Right lobe of liver (tissue), 6 donors: ENCODE measurements around the gene ADGRD1. TPM values are rescaled to one million over a fixed set of nuclear protein-coding genes. Genes with fewer than 3 reads are reported as not detected.

Source experiments
- ATAC-seq, 4 donors: fragments of 200-7000 bp; cut with Tn5 transposase; one replicate each; pipeline ENCODE4 v1.9.1; 2020; ENCODE audit warnings: mild to moderate bottlenecking in 4 of 4, moderate library complexity in 4 of 4
- DNase-seq, 3 donors: peaks; one replicate each; pipeline ENCODE4 v3.0.0-alpha.2; 2020
- H3K27ac ChIP-seq, 3 donors: fragments of 200-600 bp; one replicate each; pipeline ENCODE4 v1.8.0; 2022
- H3K27me3 ChIP-seq, 2 donors: fragments of 200-600 bp; one replicate each; pipeline ENCODE4 v1.8.0; 2022
- H3K36me3 ChIP-seq, 4 donors: fragments of 200-600 bp; sonication (generic) in 1 of 4; one replicate each; pipeline versions ENCODE4 v1.5.1 to v1.8.0; 2017 to 2022; ENCODE audit warnings: control low read depth in 1 of 4
- H3K4me1 ChIP-seq, 4 donors: fragments of 200-600 bp; sonication (generic) in 1 of 4; one replicate each; pipeline versions ENCODE4 v1.5.1 to v1.8.0; 2017 to 2022; ENCODE audit warnings: control low read depth in 1 of 4
- H3K4me3 ChIP-seq, 3 donors: fragments of 200-600 bp; one replicate each; pipeline ENCODE4 v1.8.0; 2022
- H3K9me3 ChIP-seq, 4 donors: fragments of 200-600 bp; sonication (generic) in 1 of 4; one replicate each; pipeline versions ENCODE4 v1.5.1 to v1.8.0; 2017 to 2022; ENCODE audit warnings: control low read depth in 1 of 4
- POLR2A ChIP-seq: fragments of 450-650 bp; IDR thresholded peaks from one replicate; pipeline ENCODE4 v1.6.1; 2017; ENCODE audit warnings: antibody characterized with exemption, mild to moderate bottlenecking
- WGBS: methylation state at CpG from one replicate; pipeline ENCODE4 v1.1.6; 2018; ENCODE audit warnings: low coverage, low lambda C conversion rate; ENCODE audit not compliant: insufficient coverage; ENCODE audit errors: missing lambda C conversion rate; 5-methylcytosine and 5-hydroxymethylcytosine counted together
- intact Hi-C, 2 donors: fragments of 100-400 bp; cut with DNase I; formaldehyde crosslinking; loops; one replicate each; pipeline versions ENCODE4 v1.11.2 to v1.14.1; 2022
- total RNA-seq, 6 experiments: library from RNA; depleted of rRNA in 2 of 6; stranded (reverse); fragments of >200 nt in 2 of 6; fragmentation: NEBNext Ultra II Directional in 3 of 6; extraction: Animal tissue kit (Norgen Biotek cat#: 25700) in 3 of 6; gene quantifications; one replicate each; pipeline versions ENCODE4 v1.1.0 to v1.2.4, GENCODE V29; 2016 to 2023
- TF ChIP-seq, protein P1 (sequence below), 4 donors: fragments of 200-600 bp in 3 of 4; fragments of 450-650 bp in 1 of 4; IDR thresholded peaks; one replicate each; pipeline versions ENCODE4 v1.5.1 to v1.8.0; 2016 to 2022; ENCODE audit warnings: antibody characterized with exemption in 4 of 4, mild to moderate bottlenecking in 2 of 4
- donor health status: DM: no; HTN: yes; CAD: no.
- donor health status: DM: no; HTN: no; CAD: no.
- donor health status: DM: no; HTN: no; CAD: no.
- donor health status: DM: no; HTN: yes; CAD: no.
- donor health status: DM: no; HTN: yes; CAD: no.

ADGRD1 gene
- total RNA-seq, 6 experiments from 2014 or later = 4.7 to 17.0 (median 10.9) TPM

DNA sequence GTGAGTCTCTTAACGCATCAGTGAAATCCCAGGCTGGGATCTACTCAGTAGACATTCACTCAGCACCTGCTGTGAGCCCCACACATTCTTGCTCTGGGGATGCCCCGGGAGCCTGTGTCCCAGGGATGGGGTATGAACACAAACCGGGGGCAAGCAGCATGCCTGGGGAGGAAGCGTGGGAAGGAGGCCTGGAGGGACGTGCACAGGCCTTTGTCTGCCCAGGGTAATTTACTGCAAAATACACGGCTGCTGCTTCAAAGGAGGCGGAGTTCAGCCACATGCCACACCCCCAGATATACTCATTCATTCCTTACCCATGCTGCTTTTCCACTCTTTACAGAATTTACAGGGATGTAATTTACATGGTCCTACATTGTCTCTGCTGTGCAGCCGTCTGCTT is 187.8 kb downstream of the ADGRD1 start:
- Histone ChIP-seq H3K36me3 (no peaks in the 10 kb centered on the region), H3K9me3 (no peaks in the 10 kb centered on the region), H3K27me3 (no peaks in the 10 kb centered on the region), H3K4me1 (no peaks in the 10 kb centered on the region), H3K4me3 (no peak overlapping the region), H3K27ac (no peak overlapping the region)
- 63% methylated on average over 4 of the region's 8 CpGs for WGBS
- no peak for TF ChIP-seq POLR2A
- TF ChIP-seq, protein P1, sequence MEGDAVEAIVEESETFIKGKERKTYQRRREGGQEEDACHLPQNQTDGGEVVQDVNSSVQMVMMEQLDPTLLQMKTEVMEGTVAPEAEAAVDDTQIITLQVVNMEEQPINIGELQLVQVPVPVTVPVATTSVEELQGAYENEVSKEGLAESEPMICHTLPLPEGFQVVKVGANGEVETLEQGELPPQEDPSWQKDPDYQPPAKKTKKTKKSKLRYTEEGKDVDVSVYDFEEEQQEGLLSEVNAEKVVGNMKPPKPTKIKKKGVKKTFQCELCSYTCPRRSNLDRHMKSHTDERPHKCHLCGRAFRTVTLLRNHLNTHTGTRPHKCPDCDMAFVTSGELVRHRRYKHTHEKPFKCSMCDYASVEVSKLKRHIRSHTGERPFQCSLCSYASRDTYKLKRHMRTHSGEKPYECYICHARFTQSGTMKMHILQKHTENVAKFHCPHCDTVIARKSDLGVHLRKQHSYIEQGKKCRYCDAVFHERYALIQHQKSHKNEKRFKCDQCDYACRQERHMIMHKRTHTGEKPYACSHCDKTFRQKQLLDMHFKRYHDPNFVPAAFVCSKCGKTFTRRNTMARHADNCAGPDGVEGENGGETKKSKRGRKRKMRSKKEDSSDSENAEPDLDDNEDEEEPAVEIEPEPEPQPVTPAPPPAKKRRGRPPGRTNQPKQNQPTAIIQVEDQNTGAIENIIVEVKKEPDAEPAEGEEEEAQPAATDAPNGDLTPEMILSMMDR (IDR thresholded peaks at IDR 0.05) = no peak
- no peak for ATAC-seq
- peak in 1 of 3 donors; percentile 23 for DNase-seq
- intact Hi-C loops = no loop called here

DNA sequence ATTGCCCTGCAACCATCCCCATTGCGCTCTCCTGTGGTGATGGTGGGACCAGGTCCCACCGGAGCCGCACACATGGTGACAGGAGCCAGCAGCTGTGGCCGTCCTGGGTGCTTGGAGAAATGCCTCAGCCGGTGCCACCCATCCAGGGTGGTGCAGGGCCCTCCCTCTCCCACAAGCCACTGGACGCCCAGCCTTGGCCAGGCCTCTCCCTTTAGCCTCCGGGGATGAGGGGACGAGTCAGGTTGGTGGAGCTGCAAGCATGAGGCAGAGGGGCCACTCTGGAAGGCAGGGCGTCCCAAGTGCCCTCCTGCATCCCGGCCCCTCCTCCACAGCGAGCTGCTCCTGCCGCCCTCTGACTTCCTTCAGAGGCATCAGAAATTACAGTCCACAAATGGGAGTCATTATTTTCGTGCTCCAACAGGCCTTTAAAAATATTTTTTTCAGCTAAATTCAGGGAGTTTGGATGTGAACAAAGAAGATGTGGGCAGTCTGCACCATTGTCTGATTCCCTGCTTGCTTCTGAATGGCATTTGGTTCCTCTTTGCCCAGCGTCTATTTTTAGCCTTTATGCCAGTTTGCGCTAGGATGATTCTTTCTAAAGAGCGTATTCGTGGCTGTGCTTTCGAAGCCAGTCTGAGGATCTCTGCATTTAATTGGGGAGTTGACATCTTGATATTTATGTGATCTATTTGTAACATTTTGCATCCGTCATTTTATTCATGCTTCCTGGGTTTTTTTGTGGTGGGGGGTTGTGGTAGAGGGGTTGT is 189.4 kb downstream of the ADGRD1 start:
- WGBS = 55% methylated on average over 15 of the region's 19 CpGs
- Histone ChIP-seq H3K27me3 (no peaks in the 10 kb centered on the region), H3K4me1 (no peaks in the 10 kb centered on the region), H3K4me3 (no peak overlapping the region), H3K27ac (no peak overlapping the region), H3K9me3 (no peaks in the 10 kb centered on the region), H3K36me3 (no peaks in the 10 kb centered on the region)
- intact Hi-C loops = no loop called here
- TF ChIP-seq POLR2A = no peak
- TF ChIP-seq, protein P1 (IDR thresholded peaks at IDR 0.05) = no peak
- DNase-seq (peak in 1 of 3 donors; percentile 23), ATAC-seq (peak in 1 of 4 donors; percentile 10)

DNA sequence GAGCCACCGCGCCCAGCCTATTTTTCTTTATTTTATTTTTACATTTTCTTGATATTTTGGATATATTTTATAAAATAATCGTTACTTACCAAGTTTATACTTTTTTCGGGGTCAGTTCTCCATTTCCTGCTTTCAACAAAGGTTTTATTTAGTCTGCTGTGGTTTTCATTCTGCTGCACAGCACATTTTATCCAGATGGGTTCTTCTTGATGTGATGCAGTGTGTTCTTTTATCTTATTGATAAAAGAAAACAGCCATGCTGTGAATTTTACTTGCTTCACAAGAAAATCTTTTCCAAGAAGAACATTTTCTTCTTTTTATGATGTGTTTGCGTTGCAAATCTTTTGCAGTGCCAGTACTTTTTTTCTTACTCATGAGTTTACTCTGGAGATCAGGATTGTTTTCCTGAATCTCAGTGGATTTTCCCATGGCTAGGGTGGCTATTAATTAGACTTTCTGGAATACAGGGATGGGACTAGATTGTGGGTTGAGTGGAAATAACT is 192.5 kb downstream of the ADGRD1 start:
- H3K4me3 ChIP-seq = no peak overlapping the region
- no peak for DNase-seq
- no peaks in the 10 kb centered on the region for H3K27me3 ChIP-seq
- intact Hi-C loops = no loop called here
- ATAC-seq = no peak
- H3K27ac ChIP-seq = no peak overlapping the region
- WGBS = 83% methylated on average over 5 of the region's 5 CpGs
- H3K4me1 ChIP-seq = no peaks in the 10 kb centered on the region
- H3K36me3 ChIP-seq = no peaks in the 10 kb centered on the region
- H3K9me3 ChIP-seq = no peaks in the 10 kb centered on the region
- TF ChIP-seq POLR2A = no peak
- TF ChIP-seq, protein P1 (IDR thresholded peaks at IDR 0.05) = no peak

DNA sequence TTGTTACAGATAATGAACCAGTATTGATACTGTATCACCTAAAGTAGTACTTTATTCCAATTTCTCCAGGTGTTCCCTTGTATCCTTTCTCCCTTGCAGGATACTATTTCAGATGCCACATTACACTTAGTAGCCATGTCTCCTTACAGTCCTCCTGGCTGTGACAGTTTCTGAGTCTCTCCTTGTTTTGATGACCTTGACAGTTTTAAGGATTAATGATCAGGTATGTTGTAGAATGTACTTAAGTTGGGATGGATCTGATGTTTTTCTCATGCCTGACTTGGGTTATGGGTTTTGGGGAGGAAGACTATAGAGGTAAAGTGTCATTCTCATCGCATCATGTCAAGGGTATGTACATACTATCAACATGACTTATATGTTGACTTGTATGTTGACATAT is 193.6 kb downstream of the ADGRD1 start:
- DNase-seq (no peak), ATAC-seq (no peak)
- TF ChIP-seq, protein P1 (IDR thresholded peaks at IDR 0.05) = no peak
- no peak for TF ChIP-seq POLR2A
- no peak overlapping the region for H3K4me3 ChIP-seq
- no peaks in the 10 kb centered on the region for H3K36me3 ChIP-seq
- H3K9me3 ChIP-seq = no peaks in the 10 kb centered on the region
- intact Hi-C loops = no loop called here
- no peaks in the 10 kb centered on the region for H3K4me1 ChIP-seq
- H3K27ac ChIP-seq = no peak overlapping the region
- 89% methylated on average over 1 of the region's 1 CpG for WGBS
- no peaks in the 10 kb centered on the region for H3K27me3 ChIP-seq
